Thyroid gland (tissue), 4 donors: ENCODE data around the gene HHLA2.

Experiments
- POLR2A ChIP-seq, 2 donors: fragments of 450-650 bp; IDR thresholded peaks; one replicate each; pipeline ENCODE4 v1.6.1; 2017; ENCODE audit warnings: antibody characterized with exemption in 2 of 2, mild to moderate bottlenecking in 2 of 2, moderate library complexity in 1 of 2
- TF ChIP-seq, protein P1 (sequence below), 6 experiments: fragments of 200-600 bp in 3 of 6; fragments of 450-650 bp in 3 of 6; sonication (generic) in 3 of 6; IDR thresholded peaks; one replicate each; pipeline ENCODE4 v1.5.1; 2016 to 2019; ENCODE audit warnings: antibody characterized with exemption in 6 of 6, mild to moderate bottlenecking in 2 of 6, inconsistent platforms in 1 of 6, moderate library complexity in 1 of 6

DNA sequence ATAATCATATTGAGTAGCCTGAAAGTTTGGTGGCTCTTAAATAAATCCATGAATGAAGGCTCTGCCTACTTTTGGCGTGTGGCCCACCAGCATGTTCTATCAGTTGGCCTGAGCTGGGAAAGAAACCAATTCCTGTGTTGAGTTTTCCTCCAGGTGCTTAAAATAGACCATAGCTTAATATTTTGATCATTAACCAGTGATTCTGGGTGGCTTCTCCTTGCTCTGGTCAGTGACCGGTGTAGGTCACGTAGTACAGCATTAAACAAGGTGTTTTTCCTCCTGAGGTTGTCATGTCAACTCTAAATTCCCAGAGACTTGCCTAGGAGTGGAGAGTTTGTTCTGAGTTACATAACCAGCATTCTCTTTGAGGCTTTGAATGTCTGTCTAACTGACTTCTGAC, 1.3 kb downstream of the HHLA2 start:
- TF ChIP-seq, protein P1, sequence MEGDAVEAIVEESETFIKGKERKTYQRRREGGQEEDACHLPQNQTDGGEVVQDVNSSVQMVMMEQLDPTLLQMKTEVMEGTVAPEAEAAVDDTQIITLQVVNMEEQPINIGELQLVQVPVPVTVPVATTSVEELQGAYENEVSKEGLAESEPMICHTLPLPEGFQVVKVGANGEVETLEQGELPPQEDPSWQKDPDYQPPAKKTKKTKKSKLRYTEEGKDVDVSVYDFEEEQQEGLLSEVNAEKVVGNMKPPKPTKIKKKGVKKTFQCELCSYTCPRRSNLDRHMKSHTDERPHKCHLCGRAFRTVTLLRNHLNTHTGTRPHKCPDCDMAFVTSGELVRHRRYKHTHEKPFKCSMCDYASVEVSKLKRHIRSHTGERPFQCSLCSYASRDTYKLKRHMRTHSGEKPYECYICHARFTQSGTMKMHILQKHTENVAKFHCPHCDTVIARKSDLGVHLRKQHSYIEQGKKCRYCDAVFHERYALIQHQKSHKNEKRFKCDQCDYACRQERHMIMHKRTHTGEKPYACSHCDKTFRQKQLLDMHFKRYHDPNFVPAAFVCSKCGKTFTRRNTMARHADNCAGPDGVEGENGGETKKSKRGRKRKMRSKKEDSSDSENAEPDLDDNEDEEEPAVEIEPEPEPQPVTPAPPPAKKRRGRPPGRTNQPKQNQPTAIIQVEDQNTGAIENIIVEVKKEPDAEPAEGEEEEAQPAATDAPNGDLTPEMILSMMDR (IDR thresholded peaks at IDR 0.05), result no peak
- no peak for TF ChIP-seq POLR2A (IDR thresholded peaks at IDR 0.05)
